PC-3 (cell line): Measurements from ENCODE around the gene ODC1. TPM values are rescaled to one million over a fixed set of nuclear protein-coding genes. Genes with fewer than 3 reads are reported as not detected.

Source experiments
- ATAC-seq: fragments of 200-7000 bp; cut with Tn5 transposase; 2 replicates; pipeline ENCODE4 v1.9.1; 2020; ENCODE audit warnings: mild to moderate bottlenecking, moderate library complexity
- BruUV-seq: library from RNA; stranded (reverse); fragments of 400-500 nt; replicated peaks from 2 replicates; lab custom pipeline; 2021; lab: Mats Ljungman, UMichigan
- CTCF ChIA-PET: fragments of 300-600 bp; sonication (Branson Sonifier 250); formaldehyde crosslinking; loops from one replicate; lab custom pipeline; 2022; ENCODE audit warnings: antibody characterized with exemption; lab: Charles Lee
- POLR2A ChIA-PET: fragments of 300-600 bp; sonication (Branson Sonifier 250); formaldehyde crosslinking; loops from one replicate; lab custom pipeline; 2022; ENCODE audit warnings: antibody characterized with exemption; ENCODE audit not compliant: unreplicated experiment; lab: Charles Lee
- DNase-seq: peaks from one replicate; pipeline ENCODE4 v3.0.0-alpha.2; 2015
- H2AFZ ChIP-seq: fragments of 300-600 bp; sonication (generic); 2 replicates; pipeline ENCODE4 v1.6.0; 2016; ENCODE audit warnings: antibody characterized with exemption, low read length
- H3F3A ChIP-seq: fragments of 300-600 bp; sonication (generic); one replicate; pipeline ENCODE4 v1.6.0; 2017; ENCODE audit warnings: antibody characterized with exemption, low read length, control low read depth, mild to moderate bottlenecking; ENCODE audit not compliant: unreplicated experiment
- H3K27ac ChIP-seq: fragments of 300-600 bp; sonication (generic); 2 replicates; pipeline ENCODE4 v1.5.1; 2016; ENCODE audit warnings: mild to moderate bottlenecking, low read length
- H3K27me3 ChIP-seq: fragments of 300-600 bp; sonication (generic); 2 replicates; pipeline ENCODE4 v1.6.1; 2016; ENCODE audit warnings: low read length, mixed read lengths
- H3K36me3 ChIP-seq: fragments of 300-600 bp; sonication (generic); 2 replicates; pipeline ENCODE4 v1.6.1; 2016; ENCODE audit warnings: low read depth, mixed run types, low read length, mixed read lengths
- H3K4me1 ChIP-seq: fragments of 300-600 bp; sonication (generic); 2 replicates; pipeline ENCODE4 v1.5.1; 2016; ENCODE audit warnings: low read length; ENCODE audit not compliant: insufficient read depth
- H3K4me2 ChIP-seq: fragments of 300-600 bp; sonication (generic); 2 replicates; pipeline ENCODE4 v1.6.0; 2016; ENCODE audit warnings: low read length
- H3K4me3 ChIP-seq: fragments of 300-600 bp; sonication (generic); 2 replicates; pipeline ENCODE4 v1.5.1; 2016; ENCODE audit warnings: mild to moderate bottlenecking, low read length, mixed read lengths
- H3K79me2 ChIP-seq: fragments of 300-600 bp; sonication (generic); 2 replicates; pipeline ENCODE4 v1.6.1; 2017; ENCODE audit warnings: low read length, mixed read lengths
- H3K9ac ChIP-seq: fragments of 300-600 bp; sonication (generic); 2 replicates; pipeline ENCODE4 v1.6.0; 2016; ENCODE audit warnings: mild to moderate bottlenecking, low read length
- H3K9me2 ChIP-seq: fragments of 300-600 bp; sonication (generic); replicated peaks from 2 replicates; pipeline ENCODE4 v1.6.1; 2016; ENCODE audit warnings: mixed run types, low read length, mixed read lengths
- H3K9me3 ChIP-seq: fragments of 300-600 bp; sonication (generic); 2 replicates; pipeline ENCODE4 v1.6.1; 2016; ENCODE audit warnings: low read length, mixed read lengths
- H4K20me1 ChIP-seq: fragments of 300-600 bp; sonication (generic); 2 replicates; pipeline ENCODE4 v1.6.1; 2016; ENCODE audit warnings: low read length, mixed read lengths
- CTCF ChIP-seq: fragments of 300-600 bp; sonication (generic); conservative IDR thresholded peaks from 2 replicates; pipeline ENCODE4 v1.5.1; 2017; ENCODE audit warnings: antibody characterized with exemption, low read depth, mild to moderate bottlenecking, low read length
- EZH2 ChIP-seq: fragments of 300-600 bp; sonication (generic); IDR thresholded peaks from one replicate; pipeline ENCODE4 v1.6.1; 2017; ENCODE audit warnings: antibody characterized with exemption, mild to moderate bottlenecking, low read length; ENCODE audit not compliant: unreplicated experiment
- EZH2phosphoT487 ChIP-seq: fragments of 300-600 bp; sonication (generic); IDR thresholded peaks from 2 replicates; pipeline ENCODE4 v1.6.1; 2018; ENCODE audit warnings: mild to moderate bottlenecking, antibody characterized with exemption, low read length, borderline replicate concordance
- intact Hi-C: fragments of 100-400 bp; cut with micrococcal nuclease; formaldehyde crosslinking; loops from 2 replicates; pipeline ENCODE4 v1.9.0; 2023
- total RNA-seq: library from RNA; depleted of rRNA; stranded (reverse); fragments of >200 nt; gene quantifications from 2 replicates; pipeline ENCODE4 v1.2.3, GENCODE V29; 2014

The ODC1 gene
- total RNA-seq, 1 experiment from 2014 or later, result 712 TPM

- BruUV-seq, result no TSS peak
- Histone ChIP-seq H3K79me2 (no peaks in the 10 kb centered on the region), H3F3A (no peaks in the 10 kb centered on the region), H3K4me1 (no peaks in the 10 kb centered on the region), H2AFZ (no peak overlapping the region), H3K36me3 (no peaks in the 10 kb centered on the region), H4K20me1 (no peaks in the 10 kb centered on the region), H3K27ac (no peak overlapping the region), H3K9me3 (no peaks in the 10 kb centered on the region), H3K9ac (no peak overlapping the region), H3K4me2 (no peak overlapping the region), H3K9me2 (no peaks in the 10 kb centered on the region), H3K4me3 (no peak overlapping the region), H3K27me3 (no peaks in the 10 kb centered on the region)
- DNase-seq (no peak), ATAC-seq (no peak)
- TF ChIP-seq EZH2phosphoT487 (no peak), CTCF (no peak), EZH2 (no peak)
- POLR2A ChIA-PET, result no interaction called here
- CTCF ChIA-PET, result no interaction called here
- intact Hi-C loops, result no loop called here
Observed at GRCh38 chr2:10475811-10476660, 27.9 kb upstream of the ODC1 start.

- no peaks in the 10 kb centered on the region for H3K4me1 ChIP-seq
- no peaks in the 10 kb centered on the region for H3K27me3 ChIP-seq
- H3K36me3 ChIP-seq, result no peaks in the 10 kb centered on the region
- H3K9ac ChIP-seq, result no peak overlapping the region
- ChIA-PET CTCF (no interaction called here), POLR2A (no interaction called here)
- no peaks in the 10 kb centered on the region for H3F3A ChIP-seq
- H3K79me2 ChIP-seq, result no peaks in the 10 kb centered on the region
- H3K9me3 ChIP-seq, result no peaks in the 10 kb centered on the region
- no peak overlapping the region for H3K27ac ChIP-seq
- H3K9me2 ChIP-seq, result no peaks in the 10 kb centered on the region
- TF ChIP-seq EZH2phosphoT487 (no peak), CTCF (no peak), EZH2 (no peak)
- no TSS peak for BruUV-seq
- H3K4me3 ChIP-seq, result no peak overlapping the region
- intact Hi-C loops, result no loop called here
- no peak overlapping the region for H2AFZ ChIP-seq
- no peaks in the 10 kb centered on the region for H4K20me1 ChIP-seq
- DNase-seq (no peak), ATAC-seq (no peak)
- H3K4me2 ChIP-seq, result no peak overlapping the region
Observed at GRCh38 chr2:10475221-10475722, 27.1 kb upstream of the ODC1 start.

GRCh38 chr2:10473121-10473756 is 25.1 kb upstream of the ODC1 start:
- H3K9ac ChIP-seq, result no peak overlapping the region
- no peaks in the 10 kb centered on the region for H3K9me2 ChIP-seq
- H3K27ac ChIP-seq, result no peak overlapping the region
- no peak overlapping the region for H3K4me2 ChIP-seq
- DNase-seq, result no peak
- H3K4me3 ChIP-seq, result no peak overlapping the region
- no peaks in the 10 kb centered on the region for H3K9me3 ChIP-seq
- H4K20me1 ChIP-seq, result no peaks in the 10 kb centered on the region
- POLR2A ChIA-PET, result no interaction called here
- no peaks in the 10 kb centered on the region for H3K27me3 ChIP-seq
- no peaks in the 10 kb centered on the region for H3K36me3 ChIP-seq
- H3K4me1 ChIP-seq, result no peaks in the 10 kb centered on the region
- no peak for ATAC-seq
- intact Hi-C loops, result no loop called here
- H3K79me2 ChIP-seq, result no peaks in the 10 kb centered on the region
- no TSS peak for BruUV-seq
- no peaks in the 10 kb centered on the region for H3F3A ChIP-seq
- CTCF ChIA-PET, result no interaction called here
- no peak overlapping the region for H2AFZ ChIP-seq
- TF ChIP-seq EZH2phosphoT487 (no peak), CTCF (no peak)
